Germinal center (tissue), 1 donor: ENCODE data around the gene SUMO4.

Source experiments
- DNase-seq: peaks from one replicate; pipeline ENCODE4 v3.0.0; 2012; ENCODE audit warnings: mixed read lengths, low spot score

SUMO4 gene

GRCh38 chr6:149389509-149390297 lies 10.4 kb upstream of the SUMO4 start:
- DNase-seq, result no peak

- DNase-seq, result no peak
Observed at GRCh38 chr6:149392093-149392492, 8.0 kb upstream of the SUMO4 start.

- no peak for DNase-seq
Observed at GRCh38 chr6:149392535-149392934, 7.5 kb upstream of the SUMO4 start.

GRCh38 chr6:149393002-149393679 lies 6.9 kb upstream of the SUMO4 start:
- no peak for DNase-seq

- no peak for DNase-seq
Observed at GRCh38 chr6:149395185-149395584, 4.9 kb upstream of the SUMO4 start.

GRCh38 chr6:149397384-149397783 lies 2.7 kb upstream of the SUMO4 start:
- DNase-seq, result no peak

GRCh38 chr6:149403534-149403933 lies 3.5 kb downstream of the SUMO4 start:
- DNase-seq, result no peak

GRCh38 chr6:149405823-149406765 lies 6.0 kb downstream of the SUMO4 start:
- no peak for DNase-seq

- DNase-seq, result no peak
Observed at GRCh38 chr6:149409617-149410016, 9.6 kb downstream of the SUMO4 start.

GRCh38 chr6:149410557-149410956 lies 10.5 kb downstream of the SUMO4 start:
- DNase-seq, result no peak

- no peak for DNase-seq
Observed at GRCh38 chr6:149414009-149414408, 13.9 kb downstream of the SUMO4 start.

- DNase-seq, result no peak
Observed at GRCh38 chr6:149414821-149415220, 14.8 kb downstream of the SUMO4 start.

GRCh38 chr6:149419696-149420404 lies 19.8 kb downstream of the SUMO4 start:
- DNase-seq, result no peak

- DNase-seq, result no peak
Observed at GRCh38 chr6:149421132-149421531, 21.1 kb downstream of the SUMO4 start.

GRCh38 chr6:149422581-149422980 lies 22.5 kb downstream of the SUMO4 start:
- no peak for DNase-seq

GRCh38 chr6:149423964-149424440 lies 23.9 kb downstream of the SUMO4 start:
- DNase-seq, result no peak

GRCh38 chr6:149425224-149425623 lies 25.2 kb downstream of the SUMO4 start:
- DNase-seq, result no peak

GRCh38 chr6:149425754-149426153 lies 25.7 kb downstream of the SUMO4 start:
- DNase-seq, result no peak

GRCh38 chr6:149428606-149429005 lies 28.5 kb downstream of the SUMO4 start:
- no peak for DNase-seq

GRCh38 chr6:149429427-149430360 lies 29.6 kb downstream of the SUMO4 start:
- DNase-seq, result no peak
